Right atrium auricular region (tissue), 2 donors: ENCODE measurements around the gene MRPL43. TPM values are rescaled to one million over a fixed set of nuclear protein-coding genes. Genes with fewer than 3 reads are reported as not detected.

ENCODE experiments used
- DNase-seq: peaks from one replicate; pipeline ENCODE4 v3.0.0-alpha.2; 2019; ENCODE audit warnings: low spot score
- H3K27ac ChIP-seq, 2 donors: fragments of 200-600 bp; sonication (generic); 1 replicate in 1 of 2; 2 replicates in 1 of 2; pipeline ENCODE4 v1.5.1; 2016 to 2019
- H3K27me3 ChIP-seq, 2 donors: fragments of 200-600 bp; sonication (generic); one replicate each; pipeline versions ENCODE4 v1.5.1 to v1.6.0; 2017 to 2019
- H3K36me3 ChIP-seq: fragments of 200-600 bp; sonication (generic); one replicate; pipeline ENCODE4 v1.5.1; 2016
- H3K4me1 ChIP-seq, 2 donors: fragments of 200-600 bp; sonication (generic); one replicate each; pipeline versions ENCODE4 v1.5.1 to v1.6.0; 2017 to 2019
- H3K4me3 ChIP-seq, 2 donors: fragments of 200-600 bp; sonication (generic); 1 replicate in 1 of 2; 2 replicates in 1 of 2; pipeline ENCODE4 v1.5.1; 2017 to 2019; ENCODE audit warnings: mild to moderate bottlenecking in 1 of 2, moderate library complexity in 1 of 2
- H3K9me3 ChIP-seq, 2 donors: fragments of 200-600 bp; sonication (generic); one replicate each; pipeline ENCODE4 v1.5.1; 2019
- CTCF ChIP-seq, 2 donors: fragments of 200-600 bp; sonication (generic); IDR thresholded peaks; one replicate each; pipeline ENCODE4 v1.5.1; 2019; ENCODE audit warnings: antibody characterized with exemption in 2 of 2
- total RNA-seq, 2 donors: library from RNA; depleted of rRNA; stranded (reverse); fragments of >200 nt; gene quantifications; one replicate each; pipeline ENCODE4 v1.1.0, GENCODE V29; 2016

MRPL43 gene
- total RNA-seq, 2 donors from 2014 or later: 60.1 to 88.4 TPM

DNA sequence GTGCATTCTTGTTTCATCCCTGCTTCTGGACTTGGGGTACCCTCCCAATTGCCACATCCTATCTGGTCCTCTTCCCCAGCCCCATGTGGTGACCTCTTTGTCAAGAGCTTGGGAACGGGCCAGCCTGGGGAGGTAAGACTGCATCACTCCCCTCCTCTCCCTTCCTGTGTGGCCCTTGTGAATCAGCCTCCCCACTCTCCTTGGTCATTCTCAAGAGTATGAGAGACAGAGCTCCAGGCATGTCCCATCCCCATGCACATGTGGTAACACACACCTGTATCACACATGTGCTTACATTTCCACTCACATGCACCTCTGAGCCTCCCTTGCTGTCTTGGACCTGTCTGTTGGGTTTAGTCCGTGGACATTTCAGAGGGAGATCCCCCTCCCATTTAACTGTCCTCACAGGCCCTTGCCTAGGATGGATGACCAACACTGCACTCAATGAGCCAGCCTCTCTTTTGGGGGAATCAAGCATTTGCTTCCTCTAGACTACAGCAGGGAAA is 2.6 kb downstream of the MRPL43 start:
- H3K27ac ChIP-seq: no peak overlapping the region
- DNase-seq: no peak
- peaks cover 0 to 22% of the 10 kb centered on the region in 2 donors for H3K4me1 ChIP-seq
- no peaks in the 10 kb centered on the region for H3K27me3 ChIP-seq
- H3K4me3 ChIP-seq: no peak overlapping the region
- H3K36me3 ChIP-seq: peaks cover 28% of the 10 kb centered on the region
- no peaks in the 10 kb centered on the region for H3K9me3 ChIP-seq
- TF ChIP-seq CTCF (IDR thresholded peaks at IDR 0.05): no peak

DNA sequence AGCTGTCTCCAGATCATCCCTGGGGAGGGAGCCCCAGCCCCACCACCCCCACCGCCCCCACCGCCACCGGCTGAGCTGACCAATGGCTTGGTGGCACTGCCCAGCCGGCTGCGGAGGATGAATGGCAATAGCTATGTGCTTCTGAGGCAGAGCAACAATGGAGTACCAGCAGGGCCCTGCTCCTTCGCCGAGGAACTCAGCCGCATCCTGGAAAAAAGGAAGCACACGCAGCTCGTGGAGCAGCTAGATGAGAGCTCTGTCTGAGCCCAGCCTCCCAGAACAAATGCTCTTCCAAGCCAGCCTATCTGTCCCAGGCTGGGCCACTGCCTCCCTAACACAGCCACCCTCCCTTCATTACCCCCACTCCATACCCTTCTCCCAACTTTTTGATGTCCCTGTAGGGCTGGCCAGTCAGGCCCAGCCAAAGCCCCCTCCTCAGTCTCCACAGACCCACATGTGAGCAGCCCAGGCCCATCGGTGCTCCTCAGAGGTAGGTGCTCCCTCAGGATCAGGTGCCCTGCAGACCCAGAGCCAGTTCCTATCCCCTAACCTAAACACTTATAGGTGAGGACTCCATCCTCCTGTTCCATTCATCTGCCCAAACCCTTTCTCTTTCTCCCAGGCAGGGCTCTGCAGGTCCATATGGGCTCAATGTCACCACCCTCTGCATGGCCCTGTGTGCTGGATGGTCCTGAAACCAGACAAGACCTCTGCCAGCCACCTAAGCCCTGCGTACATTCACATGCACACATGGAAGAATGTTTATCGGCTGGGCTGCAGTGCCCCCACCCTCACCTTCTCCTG is 3.2 kb downstream of the MRPL43 start:
- H3K36me3 ChIP-seq: peaks cover 23% of the 10 kb centered on the region
- no peak for DNase-seq

DNA sequence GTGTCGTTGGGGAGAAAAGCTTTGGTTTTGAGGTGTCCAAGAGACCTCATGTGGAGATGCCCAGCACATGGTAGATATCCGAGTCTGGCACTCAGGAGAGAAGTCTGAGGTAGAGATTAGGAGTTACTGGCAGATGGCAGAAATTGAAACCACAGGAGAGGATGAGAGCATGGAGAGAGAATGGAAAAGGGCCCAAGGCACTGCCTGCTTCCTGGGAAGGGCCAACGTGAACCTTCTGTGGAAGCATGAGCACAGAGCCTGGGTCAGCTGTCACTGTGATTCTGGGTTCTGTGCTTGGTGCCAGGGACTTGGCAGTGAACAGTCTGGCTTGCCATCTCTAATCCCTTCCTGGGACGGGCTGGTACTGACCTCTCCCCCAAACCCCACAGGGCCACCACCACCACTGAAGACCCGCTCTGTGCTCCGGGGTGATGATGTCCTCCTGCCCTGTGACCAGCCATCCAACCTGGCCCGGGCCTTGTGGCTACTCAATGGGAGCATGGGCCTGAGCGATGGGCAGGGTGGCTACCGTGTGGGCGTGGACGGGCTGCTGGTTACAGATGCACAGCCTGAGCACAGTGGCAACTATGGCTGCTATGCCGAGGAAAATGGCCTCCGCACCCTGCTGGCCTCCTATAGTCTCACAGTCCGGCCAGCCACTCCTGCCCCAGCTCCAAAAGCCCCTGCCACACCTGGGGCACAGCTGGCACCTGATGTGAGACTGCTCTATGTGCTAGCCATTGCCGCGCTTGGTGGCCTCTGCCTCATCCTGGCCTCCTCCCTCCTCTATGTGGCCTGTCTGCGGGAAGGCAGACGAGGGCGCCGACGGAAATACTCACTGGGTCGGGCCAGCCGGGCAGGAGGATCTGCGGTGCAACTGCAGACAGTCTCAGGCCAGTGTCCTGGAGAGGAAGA is 4.1 kb downstream of the MRPL43 start:
- Histone ChIP-seq H3K4me3 (no peak overlapping the region), H3K4me1 (peaks cover 0 to 18% of the 10 kb centered on the region in 2 donors), H3K9me3 (no peaks in the 10 kb centered on the region), H3K27me3 (no peaks in the 10 kb centered on the region), H3K36me3 (peaks cover 22% of the 10 kb centered on the region), H3K27ac (no peak overlapping the region)
- no peak for TF ChIP-seq CTCF (IDR thresholded peaks at IDR 0.05)
- no peak for DNase-seq

More for the DNA sequence above, 3.2 kb downstream of the MRPL43 start:
- Histone ChIP-seq H3K27me3 (no peaks in the 10 kb centered on the region), H3K27ac (no peak overlapping the region), H3K9me3 (no peaks in the 10 kb centered on the region), H3K4me1 (peaks cover 0 to 22% of the 10 kb centered on the region in 2 donors), H3K4me3 (no peak overlapping the region)
- TF ChIP-seq CTCF (IDR thresholded peaks at IDR 0.05): no peak

GRCh38 chr10:100981178-100981772 is 6.0 kb downstream of the MRPL43 start:
- Histone ChIP-seq H3K4me3 (no peak overlapping the region), H3K9me3 (no peaks in the 10 kb centered on the region), H3K36me3 (peaks cover 22% of the 10 kb centered on the region), H3K4me1 (peaks cover 0 to 5% of the 10 kb centered on the region in 2 donors), H3K27ac (no peak overlapping the region), H3K27me3 (no peaks in the 10 kb centered on the region)
- TF ChIP-seq CTCF (IDR thresholded peaks at IDR 0.05): no peak
- DNase-seq: no peak

DNA sequence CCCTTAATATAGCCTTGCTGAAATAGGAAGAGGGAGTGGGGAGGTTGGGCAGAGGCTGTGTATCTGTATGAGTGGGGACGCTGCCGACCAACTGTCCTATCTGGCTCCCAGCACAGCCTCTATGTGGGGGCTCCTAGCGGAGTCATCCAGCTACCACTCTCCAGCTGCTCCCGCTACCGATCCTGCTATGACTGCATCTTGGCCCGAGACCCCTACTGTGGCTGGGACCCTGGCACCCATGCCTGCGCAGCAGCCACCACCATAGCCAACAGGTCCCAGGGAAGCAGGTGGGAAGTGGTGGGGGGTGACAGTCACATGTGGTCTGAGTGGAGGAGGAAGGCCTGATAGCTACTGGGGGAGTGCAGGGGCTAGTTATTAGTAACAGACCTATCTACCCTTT is 6.6 kb downstream of the MRPL43 start:
- Histone ChIP-seq H3K27me3 (no peaks in the 10 kb centered on the region), H3K27ac (no peak overlapping the region), H3K4me3 (no peak overlapping the region), H3K4me1 (no peaks in the 10 kb centered on the region), H3K9me3 (no peaks in the 10 kb centered on the region), H3K36me3 (peaks cover 22% of the 10 kb centered on the region)
- no peak for DNase-seq
- no peak for TF ChIP-seq CTCF (IDR thresholded peaks at IDR 0.05)
